GM18517 (cell line): ENCODE measurements around the gene RELB.

ENCODE experiments used
- ATAC-seq: cut with Tn5 transposase; IDR thresholded peaks from one replicate; pipeline ENCODE4 v1.9.1; 2021; ENCODE audit warnings: mild to moderate bottlenecking, moderate library complexity; ENCODE audit not compliant: unreplicated experiment

Gene RELB

GRCh38 chr19:45078390-45079062 is 77.3 kb downstream of the RELB start:
- ATAC-seq, result no peak

- no peak for ATAC-seq
Measured at GRCh38 chr19:45079063-45079910, 78.0 kb downstream of the RELB start, which contains the start of gene GEMIN7. GEMIN7 (plus strand) TSS chr19:45079260; CDS start chr19:45090115, 10,855 bp downstream.

GRCh38 chr19:45079911-45080370 is 78.7 kb downstream of the RELB start:
- no peak for ATAC-seq

GRCh38 chr19:45082170-45082569 is 80.9 kb downstream of the RELB start:
- no peak for ATAC-seq

- no peak for ATAC-seq
Measured at GRCh38 chr19:45086480-45086879, 85.2 kb downstream of the RELB start.

- no peak for ATAC-seq
Measured at GRCh38 chr19:45087531-45087930, 86.3 kb downstream of the RELB start.
